K562 (cell line): ENCODE results near the gene MAP9. TPM values are rescaled to one million over a fixed set of nuclear protein-coding genes. Genes with fewer than 3 reads are reported as not detected.

Experiments
- ATAC-seq: fragments of 200-7000 bp; cut with Tn5 transposase; 3 replicates; pipeline ENCODE4 v1.9.1; 2020; ENCODE audit warnings: moderate library complexity
- BruUV-seq: library from RNA; stranded (reverse); fragments of 400-500 nt; replicated peaks from 2 replicates; lab custom pipeline; 2021; lab: Mats Ljungman, UMichigan
- CTCF ChIA-PET: fragments of 300-600 bp; formaldehyde crosslinking; extraction: SDS; loops from one replicate; lab custom pipeline; 2021; ENCODE audit warnings: low intra/inter-chr PET ratio; lab: Yijun Ruan, JAX
- POLR2A ChIA-PET: fragments of 300-600, 350-650 bp; sonication (Branson Sonifier 250); formaldehyde crosslinking; extraction: SDS; loops from one replicate; lab custom pipeline; 2021; ENCODE audit warnings: antibody characterized with exemption, inconsistent platforms; lab: Yijun Ruan, JAX
- DNase-seq, 4 experiments: peaks; one replicate each; pipeline versions ENCODE4 v3.0.0 to v3.0.0-alpha.2; 2011 to 2018; ENCODE audit warnings: low spot score in 3 of 4, mixed read lengths in 3 of 4; ENCODE audit errors: extremely low read depth in 1 of 4
- FAIRE-seq: peaks from 2 replicates; lab custom pipeline; 2011; peaks lifted over from hg19 to GRCh38; lab: Jason Lieb, UNC
- H2AFZ ChIP-seq: 2 replicates; pipeline ENCODE4 v1.6.0; 2011; ENCODE audit warnings: low read depth, low read length, control low read depth, inconsistent platforms
- H3K27ac ChIP-seq: fragments of 200-600 bp; 3 replicates; pipeline ENCODE4 v1.8.0; 2011; ENCODE audit warnings: low read depth, mild to moderate bottlenecking, control low read depth, inconsistent platforms, low read length, moderate library complexity, mixed read lengths; ENCODE audit errors: extremely low read depth
- H3K27me3 ChIP-seq, 2 experiments: fragments of 300-600 bp in 1 of 2; 2 replicates in 1 of 2; 3 replicates in 1 of 2; pipeline versions ENCODE4 v1.6.0 to v1.8.0; 2011; ENCODE audit warnings: inconsistent platforms in 2 of 2, low read length in 2 of 2, mild to moderate bottlenecking in 1 of 2, mixed read lengths in 1 of 2, moderate library complexity in 1 of 2; ENCODE audit not compliant: control insufficient read depth in 2 of 2, insufficient read depth in 2 of 2
- H3K36me3 ChIP-seq: fragments of 300-600 bp; 3 replicates; pipeline ENCODE4 v1.8.0; 2011; ENCODE audit warnings: mild to moderate bottlenecking, low read length, inconsistent platforms; ENCODE audit not compliant: control insufficient read depth, insufficient read depth
- H3K4me1 ChIP-seq, 2 experiments: fragments of 200-600 bp in 1 of 2; replicated peaks in 1 of 2; 2 replicates in 1 of 2; 3 replicates in 1 of 2; pipeline versions ENCODE4 v1.5.1 to v1.8.0; 2011; ENCODE audit warnings: inconsistent platforms in 2 of 2, low read length in 2 of 2, mild to moderate bottlenecking in 1 of 2, mixed read lengths in 1 of 2, moderate library complexity in 1 of 2; ENCODE audit not compliant: control insufficient read depth in 2 of 2, insufficient read depth in 2 of 2
- H3K4me2 ChIP-seq: 2 replicates; pipeline ENCODE4 v1.6.1; 2011; ENCODE audit warnings: low read length, control low read depth, inconsistent platforms, mixed read lengths; ENCODE audit not compliant: insufficient read depth
- H3K4me3 ChIP-seq: fragments of 200-600 bp; sonication (generic), shearing (Covaris generic); 2 replicates; pipeline ENCODE4 v1.5.1; 2016; ENCODE audit warnings: control low read depth, inconsistent platforms
- H3K79me2 ChIP-seq: fragments of 200-600 bp; 3 replicates; pipeline ENCODE4 v1.8.0; 2011; ENCODE audit warnings: low read length, inconsistent platforms; ENCODE audit not compliant: control insufficient read depth, insufficient read depth
- H3K9ac ChIP-seq, 2 experiments: 2 replicates each; pipeline versions ENCODE4 v1.6.0 to v1.6.1; 2011; ENCODE audit warnings: low read depth in 2 of 2, low read length in 2 of 2, control low read depth in 1 of 2, inconsistent platforms in 1 of 2, mild to moderate bottlenecking in 1 of 2, mixed read lengths in 1 of 2; ENCODE audit not compliant: insufficient read depth in 1 of 2
- H3K9me1 ChIP-seq: one replicate; pipeline ENCODE4 v1.6.0; 2011; ENCODE audit warnings: inconsistent platforms, mild to moderate bottlenecking, low read length, moderate library complexity; ENCODE audit not compliant: control insufficient read depth, insufficient read depth
- H3K9me3 ChIP-seq: replicated peaks from 2 replicates; pipeline ENCODE4 v1.5.1; 2011; ENCODE audit warnings: low read depth, low read length, inconsistent platforms; ENCODE audit not compliant: control insufficient read depth, insufficient read depth
- H4K20me1 ChIP-seq: replicated peaks from 2 replicates; pipeline ENCODE4 v1.6.1; 2011; ENCODE audit warnings: low read length, inconsistent platforms, mixed read lengths; ENCODE audit not compliant: control insufficient read depth, insufficient read depth
- ASH1L ChIP-seq: fragments of 450-650 bp; IDR thresholded peaks from 2 replicates; pipeline ENCODE4 v1.6.1; 2018; ENCODE audit warnings: borderline replicate concordance, mild to moderate bottlenecking, low read depth; ENCODE audit not compliant: partially characterized antibody
- CREM ChIP-seq: IDR thresholded peaks from 2 replicates; pipeline ENCODE4 v1.6.1; 2014; ENCODE audit warnings: antibody characterized with exemption, low read depth
- ETS2 ChIP-seq: IDR thresholded peaks from 2 replicates; pipeline ENCODE4 v1.6.1; 2016; ENCODE audit warnings: borderline replicate concordance, missing genetic modification characterization, mild to moderate bottlenecking, moderate library complexity, missing compliant biosample characterization; ENCODE audit not compliant: poor library complexity, severe bottlenecking
- ETV5 ChIP-seq: sonication (generic); formaldehyde crosslinking; IDR thresholded peaks from 2 replicates; pipeline ENCODE4 v1.4.0; 2020; ENCODE audit warnings: low read depth, mild to moderate bottlenecking, missing genetic modification reagents
- FOXA3 ChIP-seq, 2 experiments: fragments of 450-650 bp in 1 of 2; sonication (generic) in 1 of 2; formaldehyde crosslinking; IDR thresholded peaks in 1 of 2; conservative IDR thresholded peaks in 1 of 2; 2 replicates each; pipeline versions ENCODE4 v1.4.0 to v1.8.0; 2020 to 2022; ENCODE audit warnings: mild to moderate bottlenecking in 2 of 2, missing genetic modification reagents in 1 of 2
- MTA3 ChIP-seq: fragments of 450-650 bp; formaldehyde crosslinking; IDR thresholded peaks from 2 replicates; pipeline ENCODE4 v1.6.1; 2017; ENCODE audit warnings: mild to moderate bottlenecking, borderline replicate concordance
- NFE2 ChIP-seq: IDR thresholded peaks from 2 replicates; pipeline ENCODE4 v1.6.1; 2014; ENCODE audit warnings: antibody characterized with exemption, low read depth
- RFX1 ChIP-seq: fragments of 450-650 bp; IDR thresholded peaks from 2 replicates; pipeline ENCODE4 v1.6.1; 2016; ENCODE audit warnings: mild to moderate bottlenecking, moderate library complexity
- SAP30 ChIP-seq: fragments of 200-600 bp; sonication (generic); IDR thresholded peaks from 2 replicates; pipeline ENCODE4 v1.6.1; 2012; ENCODE audit warnings: borderline replicate concordance, low read depth, mild to moderate bottlenecking, moderate library complexity, low read length, control low read depth, inconsistent platforms; ENCODE audit not compliant: insufficient read depth, poor library complexity, severe bottlenecking
- TCF7L2 ChIP-seq: fragments of 150-350 bp; IDR thresholded peaks from 2 replicates; pipeline ENCODE4 v1.6.1; 2016; ENCODE audit warnings: low read depth, mild to moderate bottlenecking, low read length, moderate library complexity
- ZNF316 ChIP-seq: fragments of 450-650 bp; IDR thresholded peaks from 2 replicates; pipeline ENCODE4 v1.6.1; 2016
- ZNF639 ChIP-seq, 2 experiments: fragments of 200-800 bp in 1 of 2; sonication (Bioruptor generic) in 1 of 2; sonication (generic) in 1 of 2; formaldehyde crosslinking in 1 of 2; IDR thresholded peaks in 1 of 2; conservative IDR thresholded peaks in 1 of 2; 2 replicates each; pipeline versions ENCODE4 v1.5.0 to v1.6.1; 2016 to 2020; ENCODE audit warnings: missing compliant biosample characterization in 1 of 2, missing genetic modification characterization in 1 of 2, missing genetic modification reagents in 1 of 2
- ZNF764 ChIP-seq: fragments of 250-450 bp; sonication (Bioruptor Pico); IDR thresholded peaks from 2 replicates; pipeline ENCODE4 v1.4.0; 2020; ENCODE audit warnings: low read depth, mild to moderate bottlenecking, moderate library complexity
- ZNF785 ChIP-seq: fragments of 250-450 bp; sonication (Bioruptor Pico); IDR thresholded peaks from 2 replicates; pipeline ENCODE4 v1.4.0; 2020; ENCODE audit warnings: mild to moderate bottlenecking
- WGBS: fragments of 100-300 bp; shearing (Covaris generic); methylation state at CpG from one replicate; pipeline ENCODE4 v1.1.6; 2016; ENCODE audit warnings: low coverage, mixed read lengths; ENCODE audit not compliant: insufficient coverage; ENCODE audit errors: missing lambda C conversion rate; 5-methylcytosine and 5-hydroxymethylcytosine counted together
- in situ Hi-C: fragments of 300-500 bp; cut with MboI; formaldehyde crosslinking; loops from 4 replicates; pipeline ENCODE4 v1.15.0; 2018; ENCODE audit warnings: inconsistent platforms, mixed read lengths
- intact Hi-C: fragments of 100-400 bp; cut with micrococcal nuclease; formaldehyde crosslinking; loops from 2 replicates; pipeline ENCODE4 v1.14.2; 2022
- polyA plus RNA-seq, 8 experiments: library from polyadenylated mRNA; depleted of rRNA in 4 of 8; stranded (reverse) in 5 of 8; unstranded in 3 of 8; fragments of >200 nt; fragmentation: Nextera tagmentation in 2 of 8; fragmentation: Illumina TruSeq in 1 of 8; extraction: Ambion mirVana in 2 of 8; extraction: Trizol in 1 of 8; gene quantifications; 2 replicates each; pipeline versions ENCODE4 v1.2.1 to v1.2.3, GENCODE V29; 2011 to 2014; ENCODE audit warnings: inconsistent platforms in 1 of 8, missing spikeins in 1 of 8
- total RNA-seq, 7 experiments: library from RNA; depleted of rRNA in 6 of 7; stranded (reverse); fragments of >200 nt in 6 of 7; fragmentation: Illumina TruSeq in 2 of 7; extraction: Trizol in 2 of 7; gene quantifications; 2 replicates each; pipeline versions ENCODE4 v1.2.1 to v1.2.3, GENCODE V29; 2011 to 2021; ENCODE audit warnings: low replicate concordance in 1 of 7

The MAP9 gene
- total and polyA plus RNA-seq, 9 of the 15 experiments (the other 6 are each of a cell fraction or from before 2014, with no cell fraction given) = 0.04 to 0.09 TPM; not detected in 7

- CTCF ChIA-PET = no interaction called here
- in situ Hi-C loops (no loop called here), intact Hi-C loops (no loop called here)
- ATAC-seq (no peak), FAIRE-seq (no peak), DNase-seq (no peak)
- POLR2A ChIA-PET = no interaction called here
- Histone ChIP-seq H3K36me3 (no peaks in the 10 kb centered on the region), H3K4me2 (no peak overlapping the region), H3K4me3 (no peak overlapping the region), H3K79me2 (no peaks in the 10 kb centered on the region), H3K4me1 (no peaks in the 10 kb centered on the region), H3K9me3 (peaks cover 2% of the 10 kb centered on the region; the same call in 1 of the 2 replicates), H3K27ac (no peak overlapping the region), H2AFZ (no peak overlapping the region), H3K9me1 (no peaks in the 10 kb centered on the region), H3K27me3 (no peaks in the 10 kb centered on the region), H4K20me1 (no peaks in the 10 kb centered on the region), H3K9ac (no peak overlapping the region)
- no peak for TF ChIP-seq TCF7L2
- TF ChIP-seq ZNF316 = no peak
- TF ChIP-seq ZNF764 = no peak
- TF ChIP-seq ASH1L = no peak
- 2% methylated on average over 6 of the region's 6 CpGs for WGBS
- no TSS peak for BruUV-seq
These were observed 37.2 kb downstream of the MAP9 start for GRCh38 chr4:155339588-155339987.

GRCh38 chr4:155338196-155338595 is 38.6 kb downstream of the MAP9 start:
- peaks cover 2% of the 10 kb centered on the region; the same call in 1 of the 2 replicates for H3K9me3 ChIP-seq
- no peak overlapping the region for H3K9ac ChIP-seq
- H3K4me2 ChIP-seq = no peak overlapping the region
- no peak for TF ChIP-seq ZNF639 (CRISPR knock-in tag; conservative IDR thresholded peaks at IDR 0.05 in 1 of 2, IDR thresholded peaks at IDR 0.05 in 1 of 2)
- no peak for TF ChIP-seq CREM
- no peak for TF ChIP-seq ETS2 (tag)
- no peak for TF ChIP-seq ETV5 (CRISPR knock-in tag)
- no peak for TF ChIP-seq ZNF785
- no peak for TF ChIP-seq MTA3
- TF ChIP-seq RFX1 = no peak
- no peak for TF ChIP-seq SAP30
- TF ChIP-seq NFE2 = no peak
- TF ChIP-seq FOXA3 (CRISPR knock-in tag; conservative IDR thresholded peaks at IDR 0.05 in 1 of 2, IDR thresholded peaks at IDR 0.05 in 1 of 2) = no peak
- BruUV-seq = no TSS peak
- H2AFZ ChIP-seq = no peak overlapping the region
- H3K27me3 ChIP-seq = no peaks in the 10 kb centered on the region
- H3K79me2 ChIP-seq = no peaks in the 10 kb centered on the region
- H3K4me3 ChIP-seq = no peak overlapping the region
- H3K27ac ChIP-seq = no peak overlapping the region
- ChIA-PET POLR2A (no interaction called here), CTCF (no interaction called here)
- H4K20me1 ChIP-seq = no peaks in the 10 kb centered on the region
- no peaks in the 10 kb centered on the region for H3K9me1 ChIP-seq
- intact Hi-C loops (no loop called here), in situ Hi-C loops (no loop called here)
- no peaks in the 10 kb centered on the region for H3K36me3 ChIP-seq
- no peak for DNase-seq
- WGBS = no CpG with 5 or more reads among the region's 1 CpG
- no peak for FAIRE-seq
- H3K4me1 ChIP-seq = no peaks in the 10 kb centered on the region
- no peak for ATAC-seq
